HG03460 (cell line): Measurements from ENCODE around the gene CCT3.
A peak's percentile ranks its signal among the peaks of the same experiment; 100 is the strongest.
"Not testable (repeated sequence)": the region's sequence is repeated elsewhere in the genome, so short reads cannot be mapped to it uniquely, and the experiment has no call there.

Experiments
- ATAC-seq: cut with Tn5 transposase; IDR thresholded peaks from one replicate; pipeline ENCODE4 v1.9.1; 2021; ENCODE audit not compliant: unreplicated experiment

The CCT3 gene

DNA sequence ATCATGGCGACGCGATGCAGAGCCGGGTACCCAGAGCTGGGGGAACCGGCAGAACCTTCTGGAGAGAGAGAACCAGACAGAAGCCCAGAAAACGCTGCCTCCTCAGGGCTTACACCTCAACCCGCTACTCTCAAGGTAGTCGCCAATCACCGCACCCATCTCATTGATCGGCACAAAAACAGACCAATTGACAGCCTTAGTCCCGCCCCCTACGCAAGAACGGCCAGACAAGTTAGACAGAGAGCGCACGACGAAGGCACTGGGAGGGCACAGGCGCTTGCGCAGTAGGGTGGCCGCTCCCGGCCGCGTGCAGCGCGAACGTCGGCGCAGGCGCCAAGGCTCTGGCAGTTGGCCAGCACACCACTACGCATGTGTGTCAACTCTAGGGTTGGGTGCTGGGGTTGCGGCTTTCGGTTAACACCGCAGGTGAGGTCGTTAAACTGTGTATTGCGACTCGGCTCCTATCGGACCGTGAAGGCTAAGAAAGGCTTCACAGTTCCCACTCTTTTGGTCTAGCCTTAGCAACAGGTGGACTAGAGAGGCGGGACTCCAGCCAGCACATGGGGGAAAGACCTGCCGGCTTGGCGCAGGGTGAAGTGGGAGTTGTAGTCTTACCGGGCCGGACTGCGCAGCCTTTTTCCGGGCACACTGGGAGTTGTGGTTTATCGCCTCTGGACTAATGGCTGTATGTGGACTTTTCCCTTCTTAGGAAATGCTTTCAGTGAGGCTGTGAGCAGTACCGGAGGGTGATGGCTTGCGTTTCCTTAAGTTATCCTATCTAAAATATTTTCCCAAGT lies at the start of gene CCT3, which contains the start of gene TSACC:
CCT3 (minus strand) TSS at position 113 of the 797 bp plus-strand sequence; CDS start at position 5, 108 bp downstream.
TSACC (plus strand) TSS at position 347 of the 797 bp plus-strand sequence. CDS start 1,232 bp downstream, outside the sequence.
- peak; percentile 93 for ATAC-seq

DNA sequence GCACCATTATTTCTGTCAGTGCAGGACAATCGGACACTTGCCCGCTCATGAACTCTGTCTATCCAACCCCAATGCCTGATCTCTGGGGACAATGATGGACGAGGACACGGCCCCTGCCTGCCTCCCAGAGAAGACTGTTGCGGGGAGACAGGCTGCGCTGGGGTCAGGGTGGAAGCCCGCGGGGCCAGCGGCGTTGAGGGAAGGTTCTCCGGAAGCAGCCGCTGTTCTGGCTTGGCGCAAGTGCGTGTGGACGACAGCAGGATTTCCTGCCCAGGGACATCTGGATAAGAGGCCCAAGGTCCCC lies 49.7 kb upstream of the CCT3 start:
- no peak for ATAC-seq

GRCh38 chr1:156386949-156387869 lies 49.1 kb upstream of the CCT3 start:
- no peak for ATAC-seq

DNA sequence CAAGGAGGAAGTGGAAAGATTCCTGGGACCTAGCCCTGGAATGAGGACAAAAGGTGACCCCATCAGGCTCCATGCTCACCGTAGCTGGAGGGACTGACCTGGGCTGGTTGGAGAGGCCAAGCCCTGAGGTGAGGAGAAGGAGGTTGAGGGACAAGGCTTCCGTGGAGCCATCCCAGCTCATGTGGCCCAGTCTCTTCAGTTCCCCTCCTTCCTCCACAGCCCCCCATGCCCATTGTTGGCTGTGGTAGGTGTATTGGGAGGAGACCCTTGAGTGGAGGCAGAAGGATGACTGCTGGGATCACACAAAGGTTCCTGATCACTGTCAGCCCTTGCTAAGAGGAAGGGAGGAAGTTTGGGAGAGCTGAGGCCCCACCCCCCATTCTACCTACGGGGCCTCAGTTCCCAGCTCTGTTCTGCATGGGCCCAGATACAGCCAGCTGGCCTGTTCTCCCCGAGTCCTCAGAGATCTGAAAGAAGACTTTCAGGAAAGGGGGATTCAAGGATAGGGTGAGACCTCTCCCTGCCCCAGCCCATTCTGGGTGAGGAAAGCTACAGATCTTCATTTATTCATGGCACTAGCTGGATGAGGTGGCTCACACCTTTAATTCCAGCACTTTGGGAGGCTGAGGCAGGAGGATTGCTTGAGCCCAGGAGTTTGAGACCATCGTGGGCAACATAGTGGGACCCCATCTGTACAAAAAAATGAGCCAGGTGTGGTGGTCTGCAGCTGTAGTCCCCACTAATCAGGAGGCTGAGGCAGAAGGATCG lies 48.2 kb upstream of the CCT3 start:
- ATAC-seq, result no peak

- ATAC-seq, result no peak
Measured at GRCh38 chr1:156385534-156386031, 47.5 kb upstream of the CCT3 start.

DNA sequence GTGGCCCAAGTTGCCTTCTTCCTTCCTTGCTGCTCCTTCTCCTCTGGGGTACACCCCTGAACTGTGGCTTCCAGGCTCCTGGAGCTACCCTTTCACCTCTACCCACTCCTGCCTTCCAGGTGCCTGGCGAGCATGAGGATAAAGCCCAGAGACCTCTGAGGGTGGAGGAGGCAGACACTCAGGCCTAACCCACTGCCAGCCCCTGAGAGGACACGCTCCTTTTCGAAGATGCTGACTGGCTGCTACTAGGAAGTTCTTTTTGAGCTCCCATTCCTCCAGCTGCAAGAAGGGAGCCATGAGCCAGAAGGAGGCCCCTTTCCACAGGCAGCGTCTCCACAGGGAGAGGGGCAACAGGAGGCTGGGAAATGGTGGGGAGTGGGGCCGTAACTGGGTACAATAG lies 46.6 kb upstream of the CCT3 start:
- ATAC-seq, result no peak

- no peak for ATAC-seq
Measured at GRCh38 chr1:156384007-156384406, 45.9 kb upstream of the CCT3 start.

- no peak for ATAC-seq
Measured at GRCh38 chr1:156383023-156383422, 44.9 kb upstream of the CCT3 start.

GRCh38 chr1:156382561-156382960 lies 44.5 kb upstream of the CCT3 start:
- ATAC-seq, result no peak

DNA sequence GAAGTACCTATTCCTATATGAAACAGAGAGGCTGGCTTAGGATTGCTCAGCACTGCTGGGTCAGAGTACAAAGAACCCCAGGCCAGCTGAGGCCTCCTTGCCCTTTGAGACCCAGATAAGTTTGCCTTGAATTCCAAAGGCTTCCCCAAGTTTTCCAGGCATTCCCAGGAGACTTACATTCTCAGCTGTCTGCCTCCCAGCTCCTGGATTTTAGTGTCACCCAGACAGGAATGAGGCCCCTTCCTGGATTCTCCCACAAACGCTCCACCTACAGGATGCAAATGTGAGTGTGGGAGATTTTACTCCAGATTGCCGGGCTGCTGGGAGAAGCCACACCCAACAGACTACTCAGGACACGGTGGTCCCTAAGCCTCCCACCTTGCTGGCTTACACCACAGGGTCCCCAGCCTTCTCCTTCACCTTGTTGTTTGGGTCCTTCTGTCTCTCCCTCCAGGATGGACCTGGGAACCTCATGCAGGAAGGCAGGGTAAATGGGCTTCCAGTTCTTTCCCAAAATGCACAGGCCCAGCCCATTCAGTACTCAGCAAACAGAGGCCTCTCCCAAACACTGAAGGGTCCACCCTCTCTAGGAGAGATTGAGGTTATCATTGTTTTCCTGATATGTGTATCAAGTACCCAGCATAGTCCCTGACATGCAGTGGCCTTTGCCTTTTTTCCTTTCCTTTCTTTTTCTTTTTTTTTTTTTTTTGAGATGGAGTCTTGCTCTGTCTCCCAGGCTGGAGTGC lies 41.5 kb upstream of the CCT3 start:
- no peak for ATAC-seq

- ATAC-seq, result no peak
Measured at GRCh38 chr1:156378557-156378956, 40.5 kb upstream of the CCT3 start.

DNA sequence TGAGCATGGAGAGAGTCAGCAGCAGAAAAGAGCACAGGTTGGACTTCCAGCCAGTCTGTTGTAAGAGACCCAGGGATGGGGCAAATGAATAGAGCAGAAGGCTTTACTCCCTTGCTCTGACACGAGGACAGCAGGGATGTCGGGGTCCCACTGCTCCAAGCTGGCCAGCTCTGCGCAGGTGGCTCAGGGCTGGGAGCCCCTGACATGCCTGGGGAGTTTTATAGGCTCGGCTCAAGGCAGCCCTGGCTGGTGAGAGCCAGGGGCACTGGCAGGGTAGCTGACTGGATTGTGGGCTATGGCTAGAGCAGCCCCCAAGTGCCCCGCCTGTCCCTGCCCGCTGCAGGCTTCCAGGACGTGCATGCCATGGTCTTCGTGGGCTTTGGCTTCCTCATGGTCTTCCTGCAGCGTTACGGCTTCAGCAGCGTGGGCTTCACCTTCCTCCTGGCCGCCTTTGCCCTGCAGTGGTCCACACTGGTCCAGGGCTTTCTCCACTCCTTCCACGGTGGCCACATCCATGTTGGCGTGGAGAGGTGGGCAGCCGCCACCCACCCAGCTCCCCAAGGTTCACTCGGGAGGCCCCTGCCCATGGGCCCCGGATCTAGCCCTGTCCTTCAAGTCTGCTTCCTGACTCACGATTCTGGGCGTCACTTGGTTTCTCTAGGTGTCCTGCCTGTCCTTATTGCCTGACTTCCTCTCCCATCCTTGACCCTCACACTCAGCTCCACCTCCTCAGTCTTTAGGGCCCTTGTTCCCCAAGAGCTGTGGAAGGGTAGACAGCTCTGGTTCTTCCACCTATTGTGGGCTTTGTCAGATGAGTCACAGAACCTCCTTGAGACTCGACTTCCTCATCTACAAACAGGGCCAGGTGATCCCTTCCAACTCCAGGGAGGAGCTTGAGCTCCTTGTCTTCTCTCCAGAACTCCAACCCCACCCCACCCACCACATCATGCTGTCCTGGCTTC lies 39.1 kb upstream of the CCT3 start:
- ATAC-seq, result no peak

DNA sequence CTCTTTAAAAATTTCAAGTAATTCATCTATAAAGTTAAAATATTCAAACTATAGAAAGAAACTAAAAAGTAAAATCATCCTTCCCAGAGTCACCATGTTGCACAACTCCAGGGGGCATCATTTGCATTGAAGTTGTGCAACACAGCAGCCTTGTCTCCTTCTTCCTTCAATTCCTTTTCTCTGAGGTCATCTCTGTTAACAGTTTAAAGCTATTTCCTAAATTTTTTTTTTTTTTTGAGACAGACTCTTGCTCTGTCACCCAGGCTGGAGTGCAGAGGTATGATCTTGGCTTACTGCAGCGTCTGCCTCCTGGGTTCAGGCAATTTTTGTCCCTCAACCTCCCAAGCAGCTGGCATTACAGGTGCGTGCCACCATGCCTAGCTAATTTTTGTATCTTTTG lies 38.1 kb upstream of the CCT3 start:
- ATAC-seq, result no peak

DNA sequence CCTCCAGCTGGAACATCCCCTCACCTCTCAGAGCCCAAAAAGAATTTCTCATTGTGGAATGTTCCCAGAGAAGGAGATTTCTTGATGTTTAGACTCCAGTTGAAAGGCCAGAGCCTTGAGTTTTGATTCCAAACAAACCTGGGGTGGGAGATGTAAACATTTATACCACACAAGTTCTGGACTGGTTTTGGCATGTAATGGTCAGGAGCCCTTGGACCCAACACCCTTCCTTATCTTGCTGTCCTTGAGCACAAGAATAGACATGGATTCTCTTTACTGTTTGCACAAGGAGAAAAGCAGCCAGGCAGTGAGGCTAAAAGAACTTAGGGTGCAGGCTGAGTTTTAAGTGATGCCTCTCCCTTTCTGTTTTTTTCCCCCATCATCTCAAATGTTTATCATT lies 35.5 kb upstream of the CCT3 start:
- no peak for ATAC-seq

- no peak for ATAC-seq
Measured at GRCh38 chr1:156372876-156373275, 34.8 kb upstream of the CCT3 start.

DNA sequence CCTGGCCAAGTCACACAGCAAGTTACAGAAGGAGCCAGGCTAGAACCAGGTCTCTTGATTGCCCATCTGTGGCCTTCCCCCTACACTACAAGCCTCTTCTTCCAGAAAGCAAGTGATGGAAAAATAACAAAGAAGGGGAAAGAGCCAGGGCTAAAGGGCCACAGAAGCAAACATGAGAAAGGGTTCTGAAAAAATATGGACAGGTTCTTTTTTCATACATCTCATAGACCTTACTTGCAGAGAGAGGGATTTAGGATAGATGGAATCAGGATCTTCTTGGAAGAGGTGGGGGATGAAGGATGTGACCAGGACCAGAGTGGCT lies 34.1 kb upstream of the CCT3 start:
- ATAC-seq, result no peak

DNA sequence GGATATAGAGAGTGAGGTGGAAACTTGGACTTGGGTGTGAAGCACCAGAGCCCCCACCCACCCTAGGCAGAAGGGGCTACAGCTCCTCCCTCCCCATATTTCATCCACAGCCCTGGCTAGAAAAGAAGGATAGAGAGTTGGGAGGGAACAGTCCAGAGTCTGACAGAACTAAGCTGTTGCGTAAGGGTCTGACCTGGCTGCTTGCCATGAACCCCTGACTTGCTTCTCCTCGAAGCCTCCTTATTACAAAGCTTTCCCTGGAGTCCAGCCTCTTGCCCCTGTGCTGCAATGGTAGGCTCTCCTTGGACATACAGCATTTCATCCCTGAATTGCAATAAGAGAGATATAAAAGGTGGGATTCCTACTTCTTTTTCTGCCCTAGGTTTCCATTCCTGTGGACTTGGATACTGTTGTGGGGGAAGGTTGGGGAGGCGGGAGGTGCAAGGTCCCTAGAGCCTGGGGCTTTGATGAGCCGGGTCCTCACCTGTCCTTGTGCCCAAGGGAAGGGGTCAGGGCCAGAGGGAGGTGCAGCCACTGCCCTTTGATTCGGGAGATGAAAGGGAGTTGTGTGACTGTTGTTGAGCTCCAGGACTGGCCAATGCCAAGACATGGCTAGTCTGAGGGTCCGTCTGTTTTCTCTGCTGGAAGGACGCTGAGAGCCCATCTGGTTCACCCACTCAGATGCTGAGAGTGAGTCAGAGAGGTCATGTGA lies 33.6 kb upstream of the CCT3 start:
- ATAC-seq, result no peak

GRCh38 chr1:156369685-156370286 lies 31.7 kb upstream of the CCT3 start:
- not testable (repeated sequence) for ATAC-seq
